Measurements from ENCODE around the gene C1QTNF6.

- TF ChIP-seq CTCF (IDR thresholded peaks at IDR 0.05) (no peak), POLR2AphosphoS5 (IDR thresholded peaks at IDR 0.05) (no peak), EP300 (IDR thresholded peaks at IDR 0.05) (no peak), POLR2A (IDR thresholded peaks at IDR 0.05; ENCODE audit: low read depth) (no peak)
These were observed 40.7 kb downstream of the C1QTNF6 start for GRCh38 chr22:37147186-37147990.
